ENCODE results near the gene CRX. TPM values are rescaled to one million over a fixed set of nuclear protein-coding genes. Genes with fewer than 3 reads are reported as not detected.

The CRX gene
- total and polyA plus RNA-seq, 2 of the 13 experiments (the other 11 are each of a cell fraction or from before 2014, with no cell fraction given) = not detected

DNA sequence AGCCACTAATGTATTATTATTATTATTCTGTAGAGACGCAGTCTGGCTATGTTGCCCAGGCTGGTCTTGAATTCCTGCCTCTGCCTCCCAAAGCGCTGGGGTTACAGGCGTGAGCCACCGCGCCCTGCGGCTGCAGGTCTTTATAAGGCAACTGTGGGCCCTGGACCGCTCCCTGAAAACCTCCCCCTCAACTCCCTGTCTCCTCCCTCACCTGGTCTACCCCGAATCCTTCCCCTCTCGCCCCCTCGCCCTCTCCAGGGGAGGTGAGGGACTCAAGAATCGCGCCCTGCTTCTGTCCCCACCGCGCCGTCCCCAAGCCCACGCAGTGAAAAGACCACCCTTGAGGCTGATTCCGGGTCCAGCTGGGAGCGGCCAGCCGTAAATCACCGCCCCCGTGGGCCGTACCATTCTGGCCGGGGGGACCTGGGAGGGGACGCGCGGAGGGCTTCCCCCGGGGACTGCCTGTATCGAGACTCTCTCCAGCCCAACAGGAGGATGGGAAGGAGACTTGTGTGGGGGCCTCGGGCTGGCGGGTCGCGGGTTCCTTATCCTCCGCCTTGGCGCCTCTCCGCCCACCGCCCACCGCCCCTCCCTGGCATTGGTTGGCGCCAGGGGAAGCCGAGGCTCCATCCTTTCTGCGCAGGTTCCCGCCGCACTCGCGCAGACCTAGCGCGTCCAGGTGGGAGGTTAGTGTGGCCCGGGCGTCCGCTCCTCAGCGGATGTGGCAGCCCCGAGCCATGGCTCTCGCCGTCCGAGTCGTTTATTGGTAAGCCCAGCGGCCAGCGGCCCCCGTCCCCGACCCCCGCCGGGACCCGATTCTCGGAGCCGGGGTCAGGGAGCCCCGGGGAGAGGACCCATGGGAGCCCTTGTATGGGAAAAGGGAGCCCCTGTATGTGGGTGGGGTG is 43.4 kb upstream of the CRX start, which contains the start of gene SELENOW (continued):
- no peak for TF ChIP-seq ZNF562 (CRISPR knock-in tag; IDR thresholded peaks at IDR 0.05; ENCODE audit: borderline replicate concordance)
- no peak for TF ChIP-seq ZNF7 (CRISPR knock-in tag; IDR thresholded peaks at IDR 0.05)
- no peak for TF ChIP-seq HIVEP1 (CRISPR knock-in tag; IDR thresholded peaks at IDR 0.05)
- TF ChIP-seq ZNF615 (CRISPR knock-in tag; IDR thresholded peaks at IDR 0.05; ENCODE audit: borderline replicate concordance) = 0 out of 2 replicates have a peak, but pooled peaks have one; percentile 41
- TF ChIP-seq RFXANK (CRISPR knock-in tag; IDR thresholded peaks at IDR 0.05) = no peak
- TF ChIP-seq, protein P1, sequence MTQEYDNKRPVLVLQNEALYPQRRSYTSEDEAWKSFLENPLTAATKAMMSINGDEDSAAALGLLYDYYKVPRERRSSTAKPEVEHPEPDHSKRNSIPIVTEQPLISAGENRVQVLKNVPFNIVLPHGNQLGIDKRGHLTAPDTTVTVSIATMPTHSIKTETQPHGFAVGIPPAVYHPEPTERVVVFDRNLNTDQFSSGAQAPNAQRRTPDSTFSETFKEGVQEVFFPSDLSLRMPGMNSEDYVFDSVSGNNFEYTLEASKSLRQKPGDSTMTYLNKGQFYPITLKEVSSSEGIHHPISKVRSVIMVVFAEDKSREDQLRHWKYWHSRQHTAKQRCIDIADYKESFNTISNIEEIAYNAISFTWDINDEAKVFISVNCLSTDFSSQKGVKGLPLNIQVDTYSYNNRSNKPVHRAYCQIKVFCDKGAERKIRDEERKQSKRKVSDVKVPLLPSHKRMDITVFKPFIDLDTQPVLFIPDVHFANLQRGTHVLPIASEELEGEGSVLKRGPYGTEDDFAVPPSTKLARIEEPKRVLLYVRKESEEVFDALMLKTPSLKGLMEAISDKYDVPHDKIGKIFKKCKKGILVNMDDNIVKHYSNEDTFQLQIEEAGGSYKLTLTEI (CRISPR knock-in tag; conservative IDR thresholded peaks at IDR 0.05) = no peak
- TF ChIP-seq ZNF225 (CRISPR knock-in tag; IDR thresholded peaks at IDR 0.05) = no peak
- TF ChIP-seq GATAD1 (CRISPR knock-in tag; IDR thresholded peaks at IDR 0.05) = no peak; the same call in 1 of the 2 replicates
- no peak for TF ChIP-seq ZMAT3 (CRISPR knock-in tag; conservative IDR thresholded peaks at IDR 0.05)
- no peak for TF ChIP-seq NR2F6 (IDR thresholded peaks at IDR 0.05)
- TF ChIP-seq NR2F6 (CRISPR knock-in tag; IDR thresholded peaks at IDR 0.05) = no peak
- TF ChIP-seq CC2D1A (CRISPR knock-in tag; IDR thresholded peaks at IDR 0.05) = no peak
- TF ChIP-seq ZFP1 (CRISPR knock-in tag; IDR thresholded peaks at IDR 0.05) = no peak
- peak; percentile 29; the same call in 1 of the 2 replicates for TF ChIP-seq ZNF773 (CRISPR knock-in tag; IDR thresholded peaks at IDR 0.05; ENCODE audit: borderline replicate concordance)
- no peak for TF ChIP-seq MIER3 (CRISPR knock-in tag; IDR thresholded peaks at IDR 0.05; ENCODE audit: borderline replicate concordance)
- TF ChIP-seq, protein P2, sequence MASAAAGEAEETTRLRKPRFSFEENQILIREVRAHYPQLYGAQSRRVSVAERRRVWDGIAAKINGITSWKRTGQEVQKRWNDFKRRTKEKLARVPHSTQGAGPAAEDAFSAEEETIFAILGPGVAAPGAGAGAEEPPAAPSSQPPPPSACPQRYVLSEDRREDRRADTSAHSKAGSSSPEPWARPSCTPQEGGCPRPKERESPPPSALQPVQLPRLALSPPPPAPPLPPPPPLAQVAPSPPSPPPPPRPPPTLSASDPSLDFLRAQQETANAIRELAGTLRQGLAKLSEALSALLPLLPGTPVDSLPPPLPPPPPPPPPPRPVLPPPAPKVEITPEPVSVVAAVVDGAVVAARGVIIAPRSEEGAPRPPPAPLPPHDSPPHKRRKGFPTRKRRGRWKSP (CRISPR knock-in tag; IDR thresholded peaks at IDR 0.05) = peak; percentile 67; the same call in 1 of the 2 replicates
- TF ChIP-seq MTA1 (CRISPR knock-in tag; IDR thresholded peaks at IDR 0.05; ENCODE audit: borderline replicate concordance) = no peak
- 0 out of 2 replicates have a peak, but pooled peaks have one; percentile 35 for TF ChIP-seq FLYWCH1 (CRISPR knock-in tag; IDR thresholded peaks at IDR 0.05)
- TF ChIP-seq ETV5 (CRISPR knock-in tag; IDR thresholded peaks at IDR 0.05; ENCODE audit: borderline replicate concordance) = no peak
- no peak; the same call in 1 of the 2 replicates for TF ChIP-seq ZNF124 (CRISPR knock-in tag; IDR thresholded peaks at IDR 0.05)
- TF ChIP-seq PCBP1 (IDR thresholded peaks at IDR 0.05; ENCODE audit: borderline replicate concordance, low read depth, low read length) = peak; percentile 88
- no peak; the same call in 1 of the 2 replicates for TF ChIP-seq ZNF121 (CRISPR knock-in tag; IDR thresholded peaks at IDR 0.05)
- TF ChIP-seq GATAD2A (CRISPR knock-in tag; IDR thresholded peaks at IDR 0.05) = peak; percentile 56
- no peak for TF ChIP-seq ZBTB21 (CRISPR knock-in tag; IDR thresholded peaks at IDR 0.05)
- no peak for TF ChIP-seq ZNF703 (CRISPR knock-in tag; IDR thresholded peaks at IDR 0.05; ENCODE audit: borderline replicate concordance)
- TF ChIP-seq NRL (CRISPR knock-in tag; IDR thresholded peaks at IDR 0.05; ENCODE audit: borderline replicate concordance) = peak; percentile 57; the same call in 1 of the 2 replicates
- TF ChIP-seq TP53 (CRISPR knock-in tag; conservative IDR thresholded peaks at IDR 0.05) = peak; percentile 23; the same call in 1 of the 2 replicates
- TF ChIP-seq TAF15 (IDR thresholded peaks at IDR 0.05; ENCODE audit: low read depth, low read length, poor library complexity, severe bottlenecking) = no peak
- TF ChIP-seq GABPB1 (CRISPR knock-in tag; IDR thresholded peaks at IDR 0.05) = peak; percentile 84; the same call in 1 of the 2 replicates

Measured in HepG2 (cell line).